Lung (tissue), 12 donors: ENCODE results near the gene ING2. TPM values are rescaled to one million over a fixed set of nuclear protein-coding genes. Genes with fewer than 3 reads are reported as not detected.
A peak's percentile ranks its signal among the peaks of the same experiment; 100 is the strongest.

ENCODE experiments used
- ATAC-seq: fragments of 200-7000 bp; cut with Tn5 transposase; one replicate; pipeline ENCODE4 v1.9.1; 2020; ENCODE audit warnings: moderate number of reproducible peaks; ENCODE audit not compliant: insufficient read depth, low FRiP score
- DNase-seq, 3 donors: peaks; one replicate each; pipeline ENCODE4 v3.0.0-alpha.2; 2013 to 2017
- H3K27ac ChIP-seq, 2 donors: one replicate each; pipeline ENCODE4 v1.5.1; 2013; ENCODE audit warnings: mild to moderate bottlenecking in 2 of 2, moderate library complexity in 2 of 2, control low read depth in 1 of 2, inconsistent platforms in 1 of 2, low read depth in 1 of 2, low read length in 1 of 2
- H3K27me3 ChIP-seq, 3 donors: one replicate each; pipeline ENCODE4 v1.5.1; 2013; ENCODE audit warnings: low read length in 2 of 3; ENCODE audit not compliant: control insufficient read depth in 3 of 3, insufficient read depth in 3 of 3
- H3K36me3 ChIP-seq, 4 donors: one replicate each; pipeline ENCODE4 v1.5.1; 2013; ENCODE audit warnings: low read length in 4 of 4, mild to moderate bottlenecking in 1 of 4, moderate library complexity in 1 of 4; ENCODE audit not compliant: control insufficient read depth in 4 of 4, insufficient read depth in 4 of 4
- H3K4me1 ChIP-seq, 5 donors: one replicate each; pipeline ENCODE4 v1.5.1; 2013; ENCODE audit warnings: low read length in 5 of 5, mild to moderate bottlenecking in 2 of 5, moderate library complexity in 1 of 5; ENCODE audit not compliant: control insufficient read depth in 5 of 5, insufficient read depth in 5 of 5
- H3K4me3 ChIP-seq: one replicate; pipeline ENCODE4 v1.5.1; 2013; ENCODE audit warnings: mild to moderate bottlenecking, control low read depth, moderate library complexity
- H3K9ac ChIP-seq, 2 donors: one replicate each; pipeline ENCODE4 v1.5.1; 2013; ENCODE audit warnings: low read length in 2 of 2, control low read depth in 1 of 2; ENCODE audit not compliant: insufficient read depth in 1 of 2
- H3K9me3 ChIP-seq, 4 donors: one replicate each; pipeline ENCODE4 v1.5.1; 2013; ENCODE audit warnings: low read length in 3 of 4, mild to moderate bottlenecking in 1 of 4, moderate library complexity in 1 of 4; ENCODE audit not compliant: control insufficient read depth in 4 of 4, insufficient read depth in 3 of 4
- WGBS, 2 donors: extraction: QIAGEN DNeasy Blood & Tissue Kit; methylation state at CpG; one replicate each; pipeline ENCODE4 v1.1.7; 2013; 5-methylcytosine and 5-hydroxymethylcytosine counted together
- polyA plus RNA-seq, 2 donors: library from polyadenylated mRNA; stranded (reverse); fragments of 200-250 nt; gene quantifications; one replicate each; pipeline ENCODE4 v1.2.1, GENCODE V29; 2013
- total RNA-seq, 2 donors: library from RNA; depleted of rRNA in 1 of 2; stranded (reverse); fragments of >200 nt in 1 of 2; gene quantifications; one replicate each; pipeline ENCODE4 v1.2.1, GENCODE V29; 2014 to 2021
- TF ChIP-seq, protein P1 (sequence below): IDR thresholded peaks from 2 replicates; pipeline ENCODE4 v1.5.1; 2012; ENCODE audit warnings: mild to moderate bottlenecking; ENCODE audit errors: control extremely low read depth, extremely low read depth
- donor health status: control.
- donor health status: control.
- donor health status: Bipolar disorder and iron deficiency.
- donor health status: healthy.
- donor health status: DM: yes; HTN: yes; CAD: no.

The ING2 gene
- total and polyA plus RNA-seq, 4 donors, result 8.5 to 21.9 (median 9.8) TPM

DNA sequence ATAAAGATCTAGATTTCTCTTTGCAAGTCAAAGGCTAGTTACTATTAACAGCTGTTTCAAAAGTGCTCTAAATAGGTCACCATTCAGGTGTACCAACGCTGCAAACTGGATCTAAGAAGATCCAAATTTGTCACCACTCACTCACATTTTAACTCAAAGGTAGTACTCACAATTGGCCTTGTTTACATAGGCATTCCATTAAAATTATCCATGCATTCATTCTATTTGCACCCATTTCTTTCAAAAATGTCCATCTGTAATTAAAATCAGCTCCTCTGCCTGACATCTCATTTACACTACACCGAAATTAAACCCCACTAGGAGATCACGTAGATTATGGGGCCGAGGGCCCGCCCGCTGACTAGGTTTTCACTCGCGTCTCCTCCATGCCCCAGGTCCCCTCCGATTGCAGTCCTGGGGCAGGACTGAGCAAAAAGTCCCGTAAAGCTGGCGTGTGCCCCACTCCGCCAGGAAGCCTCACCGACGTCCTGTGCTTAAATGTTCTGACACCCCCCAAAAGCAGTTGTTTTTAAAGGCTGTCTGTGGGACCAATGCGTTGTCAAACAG, 1.3 kb upstream of the ING2 start:
- Histone ChIP-seq H3K4me3 (peak overlapping the region; percentile 59), H3K27me3 (no peaks in the 10 kb centered on the region), H3K27ac (peak overlapping the region; percentile 86 to 97), H3K9me3 (no peaks in the 10 kb centered on the region), H3K9ac (peak overlapping the region; percentile 78 to 91), H3K4me1 (peaks cover 0 to 34% (median 7%) of the 10 kb centered on the region in 5 donors), H3K36me3 (no peaks in the 10 kb centered on the region)
- ATAC-seq (no peak), DNase-seq (no peak)
- WGBS, 2 donors, result 0 to 1% methylated on average over 15 of the region's 15 CpGs
- TF ChIP-seq, protein P1, sequence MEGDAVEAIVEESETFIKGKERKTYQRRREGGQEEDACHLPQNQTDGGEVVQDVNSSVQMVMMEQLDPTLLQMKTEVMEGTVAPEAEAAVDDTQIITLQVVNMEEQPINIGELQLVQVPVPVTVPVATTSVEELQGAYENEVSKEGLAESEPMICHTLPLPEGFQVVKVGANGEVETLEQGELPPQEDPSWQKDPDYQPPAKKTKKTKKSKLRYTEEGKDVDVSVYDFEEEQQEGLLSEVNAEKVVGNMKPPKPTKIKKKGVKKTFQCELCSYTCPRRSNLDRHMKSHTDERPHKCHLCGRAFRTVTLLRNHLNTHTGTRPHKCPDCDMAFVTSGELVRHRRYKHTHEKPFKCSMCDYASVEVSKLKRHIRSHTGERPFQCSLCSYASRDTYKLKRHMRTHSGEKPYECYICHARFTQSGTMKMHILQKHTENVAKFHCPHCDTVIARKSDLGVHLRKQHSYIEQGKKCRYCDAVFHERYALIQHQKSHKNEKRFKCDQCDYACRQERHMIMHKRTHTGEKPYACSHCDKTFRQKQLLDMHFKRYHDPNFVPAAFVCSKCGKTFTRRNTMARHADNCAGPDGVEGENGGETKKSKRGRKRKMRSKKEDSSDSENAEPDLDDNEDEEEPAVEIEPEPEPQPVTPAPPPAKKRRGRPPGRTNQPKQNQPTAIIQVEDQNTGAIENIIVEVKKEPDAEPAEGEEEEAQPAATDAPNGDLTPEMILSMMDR, result no peak

DNA sequence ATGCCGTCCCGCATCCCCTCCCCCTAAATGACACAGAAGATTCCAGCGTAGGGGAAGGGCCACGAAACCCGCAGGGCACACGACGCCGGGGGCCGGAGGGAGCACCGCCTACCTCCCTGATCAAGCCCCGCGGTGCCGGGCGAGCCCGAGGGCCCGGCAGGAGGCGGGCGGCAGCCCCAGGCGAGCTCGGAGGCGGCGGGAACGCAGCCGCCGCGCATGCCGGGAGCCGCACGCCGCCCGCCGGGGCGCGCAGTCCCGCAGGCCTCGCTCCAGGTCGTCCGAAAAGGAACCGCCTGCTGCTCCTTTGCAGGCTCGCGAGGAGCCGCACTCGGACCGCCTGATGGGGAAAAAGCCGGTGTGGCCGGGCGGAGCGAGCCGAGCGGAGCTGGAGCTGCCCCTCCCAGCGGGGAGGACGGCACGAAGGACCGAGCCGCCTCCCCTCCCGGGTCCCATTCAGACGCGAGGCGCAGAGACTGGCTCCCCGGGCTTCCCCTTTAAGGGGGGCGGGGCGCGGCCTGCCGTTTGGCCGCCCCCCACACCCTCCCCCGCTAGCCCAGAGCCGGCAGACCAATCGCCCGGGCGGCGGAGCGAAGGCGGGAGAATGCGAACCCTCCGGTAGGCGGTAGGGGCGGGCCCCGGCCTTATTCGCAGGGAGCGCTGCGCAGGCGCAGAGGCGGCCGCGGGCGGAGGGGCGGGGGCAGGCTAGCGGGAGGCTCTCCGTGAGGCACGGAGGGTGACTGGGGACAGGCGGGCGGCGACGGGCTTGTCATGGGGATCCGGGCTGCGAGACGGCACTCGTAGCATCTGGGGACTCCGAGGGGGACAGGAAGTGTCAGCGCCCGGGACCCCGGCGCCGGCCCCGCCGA, 561 bp upstream of the ING2 start:
- ATAC-seq, result peak; percentile 95
- peak; percentile 99 for DNase-seq
- H3K4me1 ChIP-seq, result peaks cover 0 to 40% (median 10%) of the 10 kb centered on the region in 5 donors
- 0 to 1% methylated on average over 76 to 106 of the region's 106 CpGs for WGBS, 2 donors
- H3K36me3 ChIP-seq, result no peaks in the 10 kb centered on the region
- TF ChIP-seq, protein P1, result no peak
- H3K27ac ChIP-seq, result peak overlapping the region; percentile 97
- peak overlapping the region; percentile 78 to 91 for H3K9ac ChIP-seq
- peak overlapping the region; percentile 86 for H3K4me3 ChIP-seq
- no peaks in the 10 kb centered on the region for H3K27me3 ChIP-seq
- no peaks in the 10 kb centered on the region for H3K9me3 ChIP-seq

DNA sequence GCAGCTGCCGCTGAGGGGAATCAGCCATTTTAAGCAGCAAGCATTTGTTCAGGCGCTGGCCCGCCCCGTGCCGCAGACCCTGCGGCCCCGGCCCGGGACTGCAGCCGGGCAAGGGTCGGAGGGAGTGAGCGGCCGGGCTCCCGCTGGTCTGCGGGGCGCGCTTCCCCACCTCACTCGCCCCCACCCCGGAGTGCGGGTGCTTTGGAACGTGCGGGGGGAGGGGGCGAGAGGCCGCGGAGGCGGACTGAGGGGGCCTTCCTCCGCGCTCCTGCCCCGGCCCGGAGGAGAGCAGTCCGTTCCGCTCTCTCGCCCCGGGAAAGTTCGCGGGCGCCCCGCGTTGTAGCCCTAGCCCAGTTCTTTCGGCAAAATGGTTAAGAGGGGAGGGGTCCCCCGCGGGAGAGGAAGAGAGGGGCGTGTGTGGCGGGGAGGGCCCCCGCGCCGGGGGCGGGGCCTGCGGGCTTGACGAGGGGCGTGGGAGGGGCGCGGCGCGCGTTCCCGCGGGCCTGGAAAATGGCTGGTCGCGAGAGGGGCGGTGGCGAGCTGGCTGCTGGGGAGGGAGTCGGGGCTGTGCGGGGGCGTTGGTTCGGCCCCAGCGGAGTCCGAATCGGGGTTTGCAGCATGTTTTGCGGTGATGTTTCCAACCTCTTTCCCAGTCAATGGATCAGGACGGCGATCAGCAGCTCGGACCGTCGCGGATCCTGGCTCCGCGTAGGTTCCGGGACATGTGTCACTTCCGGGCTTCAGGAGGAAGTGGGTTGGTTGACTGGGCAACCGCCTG, 942 bp downstream of the ING2 start:
- DNase-seq (peak; percentile 93 to 95 (median 94)), ATAC-seq (peak; percentile 51)
- H3K9ac ChIP-seq, result peak overlapping the region; percentile 86 to 95
- no peaks in the 10 kb centered on the region for H3K27me3 ChIP-seq
- WGBS, 2 donors, result 0 to 1% methylated on average over 57 to 80 of the region's 80 CpGs
- peak overlapping the region; percentile 86 for H3K4me3 ChIP-seq
- H3K4me1 ChIP-seq, result peaks cover 0 to 40% (median 10%) of the 10 kb centered on the region in 5 donors
- H3K36me3 ChIP-seq, result peaks cover 0 to 6% (median 1%) of the 10 kb centered on the region in 4 donors
- TF ChIP-seq, protein P1, result no peak
- H3K9me3 ChIP-seq, result no peaks in the 10 kb centered on the region
- peak overlapping the region; percentile 97 for H3K27ac ChIP-seq
